Prostate gland (tissue), 2 donors: Measurements from ENCODE around the gene DNTT. TPM values are rescaled to one million over a fixed set of nuclear protein-coding genes. Genes with fewer than 3 reads are reported as not detected.

Experiments
- DNase-seq: peaks from one replicate; pipeline ENCODE4 v3.0.0-alpha.2; 2019; ENCODE audit warnings: low spot score
- H3K27ac ChIP-seq, 2 donors: fragments of 200-600 bp; sonication (generic); 2 replicates each; pipeline ENCODE4 v1.5.1; 2017 to 2019
- H3K27me3 ChIP-seq: fragments of 200-600 bp; sonication (generic); replicated peaks from 2 replicates; pipeline ENCODE4 v1.5.1; 2019; ENCODE audit not compliant: insufficient read depth
- H3K36me3 ChIP-seq, 2 donors: fragments of 200-600 bp; sonication (generic); 1 replicate in 1 of 2; 2 replicates in 1 of 2; pipeline versions ENCODE4 v1.5.1 to v1.8.1; 2017 to 2019
- H3K4me1 ChIP-seq: fragments of 200-600 bp; sonication (generic); replicated peaks from 2 replicates; pipeline ENCODE4 v1.5.1; 2019
- H3K4me3 ChIP-seq, 2 donors: fragments of 200-600 bp; sonication (generic); 2 replicates each; pipeline ENCODE4 v1.5.1; 2017 to 2019
- H3K9me3 ChIP-seq: fragments of 200-600 bp; sonication (generic); 2 replicates; pipeline ENCODE4 v1.5.1; 2017
- CTCF ChIP-seq, 4 experiments: fragments of 200-600 bp in 2 of 4; fragments of 450-650 bp in 2 of 4; sonication (generic) in 2 of 4; IDR thresholded peaks; 1 replicate in 3 of 4; 2 replicates in 1 of 4; pipeline ENCODE4 v1.5.1; 2016 to 2019; ENCODE audit warnings: antibody characterized with exemption in 4 of 4, mild to moderate bottlenecking in 2 of 4, moderate library complexity in 2 of 4
- POLR2A ChIP-seq: fragments of 450-650 bp; IDR thresholded peaks from one replicate; pipeline ENCODE4 v1.6.1; 2016; ENCODE audit warnings: antibody characterized with exemption, mild to moderate bottlenecking
- POLR2AphosphoS5 ChIP-seq: sonication (generic); formaldehyde crosslinking; IDR thresholded peaks from one replicate; pipeline ENCODE4 v1.6.1; 2017; ENCODE audit warnings: antibody characterized with exemption
- WGBS: methylation state at CpG from one replicate; pipeline ENCODE4 v1.1.5; 2018; 5-methylcytosine and 5-hydroxymethylcytosine counted together
- intact Hi-C: fragments of 100-400 bp; cut with DNase I; formaldehyde crosslinking; loops from one replicate; pipeline ENCODE4 v1.14.2; 2022
- total RNA-seq, 2 donors: library from RNA; depleted of rRNA; stranded (reverse); fragments of >200 nt; gene quantifications; one replicate each; pipeline ENCODE4 v1.1.0, GENCODE V29; 2016

Gene DNTT
- total RNA-seq, 2 donors from 2014 or later = not detected

GRCh38 chr10:96341219-96342182 is 37.3 kb downstream of the DNTT start:
- DNase-seq = no peak
- Histone ChIP-seq H3K27me3 (no peaks in the 10 kb centered on the region), H3K9me3 (no peaks in the 10 kb centered on the region), H3K27ac (no peak overlapping the region), H3K36me3 (no peaks in the 10 kb centered on the region), H3K4me3 (no peak overlapping the region), H3K4me1 (no peaks in the 10 kb centered on the region)
- intact Hi-C loops = no loop called here
- WGBS = 82% methylated on average over 5 of the region's 5 CpGs
- no peak for TF ChIP-seq POLR2AphosphoS5

DNA sequence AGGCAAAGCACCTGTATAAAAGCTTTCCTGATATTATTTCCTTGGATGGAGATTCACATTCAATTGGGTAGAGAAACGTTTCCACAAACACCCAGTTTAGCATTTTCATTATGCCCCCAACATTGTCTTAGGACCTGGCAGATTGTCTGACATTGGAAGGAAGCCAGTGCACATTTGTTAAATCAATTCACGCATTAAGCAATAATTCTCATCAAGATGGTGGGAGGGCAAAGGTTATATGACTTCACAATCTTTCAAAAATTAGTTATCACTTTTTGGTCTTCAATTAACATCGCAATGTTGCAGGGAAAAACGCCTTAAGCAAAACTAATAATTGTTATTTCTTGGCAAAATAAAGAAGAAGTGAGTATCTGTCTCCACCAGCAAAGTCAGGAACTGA is 38.2 kb downstream of the DNTT start:
- Histone ChIP-seq H3K36me3 (no peaks in the 10 kb centered on the region), H3K27ac (no peak overlapping the region), H3K4me3 (no peak overlapping the region), H3K4me1 (no peaks in the 10 kb centered on the region), H3K9me3 (no peaks in the 10 kb centered on the region), H3K27me3 (no peaks in the 10 kb centered on the region)
- no peak for DNase-seq
- 73% methylated on average over 4 of the region's 4 CpGs for WGBS
- intact Hi-C loops = no loop called here
- TF ChIP-seq CTCF (IDR thresholded peaks at IDR 0.05) = no peak
- TF ChIP-seq POLR2A = no peak
- TF ChIP-seq POLR2AphosphoS5 = no peak

DNA sequence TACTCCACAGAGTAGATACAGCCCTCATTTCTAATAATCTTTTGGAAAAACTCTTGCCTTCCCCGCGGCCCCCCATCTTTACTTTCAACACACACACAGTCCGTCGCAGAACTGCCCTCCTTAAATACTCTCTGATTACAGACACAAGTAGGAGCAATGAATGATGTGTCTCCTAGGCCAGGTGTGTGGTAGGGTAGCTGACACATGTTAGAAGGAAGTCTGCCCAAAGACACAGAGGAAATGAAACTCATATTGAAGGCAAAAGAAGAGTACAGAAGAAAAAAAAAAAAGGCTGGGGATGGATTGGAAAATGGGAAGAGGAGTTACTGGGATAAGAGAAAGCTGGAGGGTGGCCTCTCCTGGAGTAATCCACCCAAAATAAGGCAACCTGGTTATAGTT is 39.9 kb downstream of the DNTT start:
- Histone ChIP-seq H3K4me1 (no peaks in the 10 kb centered on the region), H3K27me3 (no peaks in the 10 kb centered on the region), H3K27ac (no peak overlapping the region), H3K36me3 (no peaks in the 10 kb centered on the region), H3K9me3 (no peaks in the 10 kb centered on the region), H3K4me3 (no peak overlapping the region)
- WGBS = 95% methylated on average over 4 of the region's 4 CpGs
- DNase-seq = no peak
- TF ChIP-seq POLR2AphosphoS5 = no peak
- TF ChIP-seq CTCF (IDR thresholded peaks at IDR 0.05) = no peak
- intact Hi-C loops = no loop called here

- no peak for DNase-seq
- Histone ChIP-seq H3K27me3 (no peaks in the 10 kb centered on the region), H3K4me3 (no peak overlapping the region), H3K36me3 (no peaks in the 10 kb centered on the region), H3K27ac (no peak overlapping the region), H3K4me1 (no peaks in the 10 kb centered on the region), H3K9me3 (no peaks in the 10 kb centered on the region)
- intact Hi-C loops = no loop called here
- 60% methylated on average over 2 of the region's 2 CpGs for WGBS
- no peak for TF ChIP-seq CTCF (IDR thresholded peaks at IDR 0.05)
- TF ChIP-seq POLR2AphosphoS5 = no peak
- no peak for TF ChIP-seq POLR2A
Measured at GRCh38 chr10:96345222-96345621, 41.0 kb downstream of the DNTT start.

DNA sequence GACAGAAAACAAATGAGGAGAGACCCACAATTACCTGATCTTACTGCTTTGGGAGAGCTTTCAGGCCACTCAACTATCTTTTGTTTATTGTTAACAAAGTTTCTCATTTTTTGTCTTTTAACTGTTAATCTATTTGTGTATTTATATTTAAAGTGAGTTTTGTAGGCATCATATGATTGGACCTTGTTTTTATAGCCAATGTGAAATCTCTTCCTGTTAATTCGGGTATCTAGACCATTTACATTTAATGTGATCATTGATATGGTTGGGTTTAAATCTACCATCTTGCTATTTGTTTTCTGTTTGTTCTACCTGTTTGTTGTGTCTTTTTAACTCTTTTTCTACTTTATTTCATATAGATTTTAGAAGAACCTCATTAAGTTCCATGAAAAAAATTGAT is 42.1 kb downstream of the DNTT start:
- intact Hi-C loops = no loop called here
- Histone ChIP-seq H3K4me3 (no peak overlapping the region), H3K9me3 (no peaks in the 10 kb centered on the region), H3K27me3 (no peaks in the 10 kb centered on the region), H3K27ac (no peak overlapping the region), H3K4me1 (no peaks in the 10 kb centered on the region), H3K36me3 (no peaks in the 10 kb centered on the region)
- no peak for TF ChIP-seq POLR2AphosphoS5
- TF ChIP-seq CTCF (IDR thresholded peaks at IDR 0.05) = no peak
- no peak for TF ChIP-seq POLR2A
- DNase-seq = no peak
- 87% methylated on average over 1 of the region's 1 CpG for WGBS
